WTC11 (cell line): ENCODE data around the gene L3MBTL1. TPM values are rescaled to one million over a fixed set of nuclear protein-coding genes. Genes with fewer than 3 reads are reported as not detected.

Experiments
- ATF1 ChIP-seq: sonication (generic); formaldehyde crosslinking; IDR thresholded peaks from 2 replicates; pipeline ENCODE4 v1.8.1; 2023; ENCODE audit warnings: mild to moderate bottlenecking, moderate library complexity, missing genetic modification reagents
- ATF3 ChIP-seq: sonication (generic); formaldehyde crosslinking; conservative IDR thresholded peaks from 2 replicates; pipeline ENCODE4 v1.8.1; 2022; ENCODE audit warnings: mild to moderate bottlenecking, missing genetic modification reagents
- CREM ChIP-seq: sonication (generic); formaldehyde crosslinking; IDR thresholded peaks from 2 replicates; pipeline ENCODE4 v1.8.1; 2022; ENCODE audit warnings: mild to moderate bottlenecking, missing genetic modification reagents, moderate library complexity
- ELF4 ChIP-seq: sonication (generic); formaldehyde crosslinking; IDR thresholded peaks from 2 replicates; pipeline ENCODE4 v1.8.1; 2022; ENCODE audit warnings: low read depth, mild to moderate bottlenecking, moderate library complexity, missing genetic modification reagents
- FOXK1 ChIP-seq: sonication (generic); formaldehyde crosslinking; IDR thresholded peaks from 2 replicates; pipeline ENCODE4 v1.8.0; 2022; ENCODE audit warnings: mild to moderate bottlenecking, moderate library complexity, missing genetic modification reagents
- FOXP4 ChIP-seq: sonication (generic); formaldehyde crosslinking; IDR thresholded peaks from 2 replicates; pipeline ENCODE4 v1.8.0; 2022; ENCODE audit warnings: mild to moderate bottlenecking, missing genetic modification reagents
- MAX ChIP-seq: sonication (generic); formaldehyde crosslinking; IDR thresholded peaks from 2 replicates; pipeline ENCODE4 v1.8.0; 2022; ENCODE audit warnings: mild to moderate bottlenecking, missing genetic modification reagents
- MLX ChIP-seq: sonication (generic); formaldehyde crosslinking; IDR thresholded peaks from 2 replicates; pipeline ENCODE4 v1.8.1; 2023; ENCODE audit warnings: mild to moderate bottlenecking, missing genetic modification reagents, moderate library complexity
- NFE2L1 ChIP-seq: sonication (generic); formaldehyde crosslinking; IDR thresholded peaks from 2 replicates; pipeline ENCODE4 v1.8.1; 2023; ENCODE audit warnings: missing genetic modification reagents
- NFYB ChIP-seq: sonication (generic); formaldehyde crosslinking; conservative IDR thresholded peaks from 2 replicates; pipeline ENCODE4 v1.8.0; 2022; ENCODE audit warnings: low read depth, missing genetic modification reagents
- PRRX2 ChIP-seq: fragments of 250-450 bp; sonication (Bioruptor Pico); IDR thresholded peaks from 2 replicates; pipeline ENCODE4 v1.8.0; 2021; ENCODE audit warnings: mild to moderate bottlenecking
- TP53 ChIP-seq: sonication (generic); formaldehyde crosslinking; IDR thresholded peaks from 2 replicates; pipeline ENCODE4 v1.8.1; 2023; ENCODE audit warnings: mild to moderate bottlenecking, missing genetic modification reagents
- USF2 ChIP-seq: sonication (generic); formaldehyde crosslinking; IDR thresholded peaks from 2 replicates; pipeline ENCODE4 v1.8.1; 2023; ENCODE audit warnings: mild to moderate bottlenecking, missing genetic modification reagents, moderate library complexity
- ZNF232 ChIP-seq: sonication (generic); formaldehyde crosslinking; IDR thresholded peaks from 2 replicates; pipeline ENCODE4 v1.8.0; 2022; ENCODE audit warnings: mild to moderate bottlenecking, missing genetic modification reagents
- ZNF425 ChIP-seq: fragments of 250-450 bp; sonication (Bioruptor Pico); conservative IDR thresholded peaks from 2 replicates; pipeline ENCODE4 v1.9.0; 2021; ENCODE audit warnings: mild to moderate bottlenecking
- ZNF671 ChIP-seq: fragments of 250-450 bp; sonication (Bioruptor Pico); IDR thresholded peaks from 2 replicates; pipeline ENCODE4 v1.8.0; 2021; ENCODE audit warnings: mild to moderate bottlenecking
- total RNA-seq: library from RNA; stranded (reverse); gene quantifications from 3 replicates; pipeline ENCODE4 v1.2.3, GENCODE V29; 2021

L3MBTL1 gene
- total RNA-seq, 1 experiment from 2014 or later = 28.3 TPM

- peak; percentile 80 for TF ChIP-seq NFE2L1 (CRISPR knock-in tag)
- TF ChIP-seq FOXK1 = peak; percentile 85
- TF ChIP-seq CREM (CRISPR knock-in tag) = peak; percentile 84; the same call in 1 of the 2 replicates
- peak; percentile 72 for TF ChIP-seq MAX (CRISPR knock-in tag)
- peak; percentile 63; the same call in 1 of the 2 replicates for TF ChIP-seq USF2 (CRISPR knock-in tag)
- no peak for TF ChIP-seq ZNF425
- TF ChIP-seq PRRX2 (CRISPR knock-in tag) = no peak
- no peak for TF ChIP-seq MLX (CRISPR knock-in tag)
- TF ChIP-seq ZNF232 (CRISPR knock-in tag) = no peak
- TF ChIP-seq ATF3 (CRISPR knock-in tag) = no peak
- TF ChIP-seq ZNF671 (CRISPR knock-in tag) = no peak
- no peak for TF ChIP-seq ATF1 (CRISPR knock-in tag)
- TF ChIP-seq TP53 (CRISPR knock-in tag) = no peak
- TF ChIP-seq FOXP4 (CRISPR knock-in tag) = 0 out of 2 replicates have a peak, but pooled peaks have one; percentile 70
- no peak for TF ChIP-seq NFYB (CRISPR knock-in tag)
- no peak for TF ChIP-seq ELF4 (CRISPR knock-in tag)
Measured at GRCh38 chr20:43590392-43591303, 83.2 kb downstream of the L3MBTL1 start, which contains the start of gene IFT52 (continued).

Other genes starting within 250 kb of the L3MBTL1 start
- 107 to 141 TPM (median 139 TPM) in 3 replicates for gene SRSF6, start 49.8 kb upstream of the L3MBTL1 start, total RNA-seq
- gene SGK2, start 51.3 kb downstream of the L3MBTL1 start, total RNA-seq = 0.74 to 1.2 TPM (median 0.99 TPM) in 3 replicates
- gene IFT52, start 83.2 kb downstream of the L3MBTL1 start, total RNA-seq = 26.0 to 29.1 TPM (median 27.5 TPM) in 3 replicates
- gene MYBL2, start 159.4 kb downstream of the L3MBTL1 start, total RNA-seq = 133 to 166 TPM (median 133 TPM) in 3 replicates
- gene GTSF1L, start 219.3 kb downstream of the L3MBTL1 start, total RNA-seq = not detected in 3 replicates